GM18505 (cell line): ENCODE data around the gene SUMF2.
"Not testable (repeated sequence)": the region's sequence is repeated elsewhere in the genome, so short reads cannot be mapped to it uniquely, and the experiment has no call there.

Experiments used
- ATAC-seq: cut with Tn5 transposase; IDR thresholded peaks from one replicate; pipeline ENCODE4 v1.9.1; 2021; ENCODE audit not compliant: unreplicated experiment
- POLR2A ChIP-seq: IDR thresholded peaks from 4 replicates; pipeline ENCODE4 v1.6.1; 2011; ENCODE audit warnings: borderline replicate concordance; ENCODE audit not compliant: insufficient read depth, insufficient read length; ENCODE audit errors: extremely low read depth

SUMF2 gene

GRCh38 chr7:56081626-56082340 is 17.7 kb downstream of the SUMF2 start:
- no peak for TF ChIP-seq POLR2A
- ATAC-seq: no peak

- no peak for ATAC-seq
- TF ChIP-seq POLR2A: no peak
Observed at GRCh38 chr7:56083150-56083785, 19.2 kb downstream of the SUMF2 start.

GRCh38 chr7:56086761-56087160 is 22.7 kb downstream of the SUMF2 start:
- no peak for ATAC-seq
- TF ChIP-seq POLR2A: no peak

GRCh38 chr7:56087445-56087844 is 23.4 kb downstream of the SUMF2 start:
- no peak for TF ChIP-seq POLR2A

GRCh38 chr7:56091591-56091990 is 27.5 kb downstream of the SUMF2 start:
- no peak for TF ChIP-seq POLR2A
- no peak for ATAC-seq

More at GRCh38 chr7:56087445-56087844, 23.4 kb downstream of the SUMF2 start:
- ATAC-seq: no peak

GRCh38 chr7:56092388-56092787 is 28.3 kb downstream of the SUMF2 start:
- not testable (repeated sequence) for ATAC-seq

GRCh38 chr7:56092789-56093531 is 28.9 kb downstream of the SUMF2 start, which contains the start of gene PHKG1:
TSS of gene PHKG1 (minus strand) at chr7:56092952. CDS start at chr7:56088941, 4,011 bp downstream.
- TF ChIP-seq POLR2A: no peak
- no peak for ATAC-seq

GRCh38 chr7:56097700-56098099 is 33.6 kb downstream of the SUMF2 start:
- ATAC-seq: no peak
- TF ChIP-seq POLR2A: no peak

GRCh38 chr7:56098187-56099008 is 34.3 kb downstream of the SUMF2 start:
- ATAC-seq: not testable (repeated sequence)

- no peak for ATAC-seq
Observed at GRCh38 chr7:56099653-56100052, 35.6 kb downstream of the SUMF2 start.

GRCh38 chr7:56104138-56104537 is 40.1 kb downstream of the SUMF2 start:
- not testable (repeated sequence) for ATAC-seq

More at GRCh38 chr7:56099653-56100052, 35.6 kb downstream of the SUMF2 start:
- no peak for TF ChIP-seq POLR2A

- no peak for ATAC-seq
- no peak for TF ChIP-seq POLR2A
Observed at GRCh38 chr7:56105508-56105907, 41.4 kb downstream of the SUMF2 start.
